ENCODE measurements around the gene FNIP2.
A peak's percentile ranks its signal among the peaks of the same experiment; 100 is the strongest.
"Not testable (repeated sequence)": the region's sequence is repeated elsewhere in the genome, so short reads cannot be mapped to it uniquely, and the experiment has no call there.

The FNIP2 gene

DNA sequence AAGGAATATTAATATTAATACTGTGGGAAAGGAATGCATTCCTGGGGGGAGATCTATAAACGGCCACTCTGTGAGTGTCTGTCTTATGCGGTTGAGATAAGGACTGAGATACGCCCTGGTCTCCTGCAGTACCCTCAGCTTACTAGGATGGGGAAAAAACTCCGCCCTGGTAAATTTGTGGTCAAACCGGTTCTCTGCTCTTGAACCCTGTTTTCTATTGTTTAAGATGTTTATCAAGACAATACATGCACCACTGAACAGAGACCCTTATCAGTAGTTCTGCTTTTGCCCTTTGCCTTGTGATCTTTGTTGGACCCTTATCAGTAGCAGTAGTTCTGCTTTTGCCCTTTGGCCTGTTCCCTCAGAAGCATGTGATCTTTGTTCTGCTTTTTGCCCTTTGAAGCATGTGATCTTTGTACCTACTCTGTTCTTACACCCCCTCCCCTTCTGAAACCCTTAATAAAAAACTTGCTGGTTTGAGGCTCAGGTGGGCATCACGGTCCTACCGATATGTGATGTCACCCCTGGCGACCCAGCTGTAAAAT, 151.7 kb downstream of the FNIP2 start:
- DNase-seq = not testable (repeated sequence)

DNA sequence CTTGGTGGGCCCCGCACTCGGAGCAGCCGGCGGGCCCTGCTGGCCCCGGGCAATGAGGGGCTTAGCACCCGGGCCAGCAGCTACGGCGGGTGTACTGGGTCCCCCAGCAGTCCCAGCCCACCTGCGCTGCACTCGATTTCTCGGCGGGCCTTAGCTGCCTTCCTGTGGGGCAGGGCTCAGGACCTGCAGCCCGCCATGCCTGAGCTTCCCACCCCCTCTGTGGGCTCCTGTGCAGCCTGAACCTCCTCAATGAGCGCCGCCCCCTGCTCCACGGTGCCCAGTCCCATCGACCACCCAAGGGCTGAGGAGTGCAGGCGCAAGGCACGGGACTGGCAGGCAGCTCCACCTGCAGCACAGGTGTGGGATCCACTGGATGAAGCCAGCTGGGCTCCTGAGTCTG, 158.9 kb downstream of the FNIP2 start:
- not testable (repeated sequence) for DNase-seq

DNA sequence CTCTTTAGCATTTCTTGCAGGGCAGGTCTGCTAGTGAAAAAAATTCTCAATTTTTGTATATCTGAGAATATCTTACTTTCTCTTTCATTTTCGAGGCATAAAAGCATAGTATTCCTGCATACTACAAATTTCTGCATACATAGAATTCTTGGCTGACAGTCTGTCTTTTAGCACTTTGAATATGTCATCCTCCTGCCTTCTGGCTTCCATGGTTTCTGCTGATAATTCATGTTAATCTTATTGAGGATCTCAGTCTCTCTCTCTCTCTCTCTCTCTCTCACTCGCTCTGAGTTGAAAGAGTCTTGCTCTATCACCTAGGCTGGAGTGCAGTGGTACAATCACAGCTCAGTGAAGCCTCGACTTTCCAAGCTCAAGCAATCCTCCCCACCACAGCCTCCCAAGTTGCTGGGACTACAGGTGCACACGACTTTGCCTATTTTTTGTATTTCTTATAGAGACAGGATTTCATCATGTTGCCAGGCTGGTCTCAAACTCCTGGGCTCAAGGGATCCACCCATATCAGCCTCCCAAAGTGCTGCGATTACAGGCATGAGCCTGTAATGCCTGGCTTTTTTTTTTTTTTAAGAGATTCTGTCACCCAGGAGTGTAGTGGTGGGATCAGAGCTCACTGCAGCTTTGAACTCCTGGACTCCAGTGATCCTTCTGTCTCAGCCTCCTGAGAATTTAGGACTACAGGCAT, 161.3 kb downstream of the FNIP2 start:
- peak in 1 of 5 donors; percentile 6 for DNase-seq

DNA sequence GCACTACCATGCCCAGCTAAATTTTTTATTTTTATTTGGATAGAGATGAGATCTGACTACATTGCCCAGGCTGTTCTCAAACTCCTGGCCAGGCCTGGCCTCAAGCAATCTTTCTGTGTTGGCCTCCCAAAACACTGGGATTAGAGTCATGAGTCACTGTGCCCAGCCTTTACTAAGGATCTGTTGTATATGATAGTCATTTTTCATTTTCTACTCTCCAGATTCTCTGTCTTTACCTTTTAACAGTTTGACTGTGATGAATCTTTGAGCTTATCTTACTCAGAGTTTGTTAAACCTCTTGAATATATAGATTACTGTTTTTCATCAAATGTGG, 161.8 kb downstream of the FNIP2 start:
- no peak for DNase-seq

DNA sequence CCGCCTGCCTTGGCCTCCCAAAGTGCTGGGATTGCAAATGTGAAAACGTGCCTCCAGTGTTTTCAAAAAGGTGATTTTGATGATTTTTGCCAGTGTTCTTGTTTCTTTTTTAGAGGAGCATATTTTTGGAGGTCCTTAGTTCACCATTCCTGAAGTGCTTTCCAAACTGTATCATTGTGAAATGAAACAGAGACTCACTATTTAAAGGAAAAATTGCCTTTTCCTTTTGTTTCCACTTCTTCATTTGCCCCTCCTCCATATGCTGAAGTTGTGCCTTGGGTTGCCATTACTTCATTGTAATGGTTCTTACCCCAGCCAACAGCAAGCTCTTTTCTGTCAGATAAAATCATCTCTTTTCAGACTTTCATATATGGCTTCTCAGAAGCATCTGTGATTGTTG, 164.4 kb downstream of the FNIP2 start:
- no peak for DNase-seq

DNA sequence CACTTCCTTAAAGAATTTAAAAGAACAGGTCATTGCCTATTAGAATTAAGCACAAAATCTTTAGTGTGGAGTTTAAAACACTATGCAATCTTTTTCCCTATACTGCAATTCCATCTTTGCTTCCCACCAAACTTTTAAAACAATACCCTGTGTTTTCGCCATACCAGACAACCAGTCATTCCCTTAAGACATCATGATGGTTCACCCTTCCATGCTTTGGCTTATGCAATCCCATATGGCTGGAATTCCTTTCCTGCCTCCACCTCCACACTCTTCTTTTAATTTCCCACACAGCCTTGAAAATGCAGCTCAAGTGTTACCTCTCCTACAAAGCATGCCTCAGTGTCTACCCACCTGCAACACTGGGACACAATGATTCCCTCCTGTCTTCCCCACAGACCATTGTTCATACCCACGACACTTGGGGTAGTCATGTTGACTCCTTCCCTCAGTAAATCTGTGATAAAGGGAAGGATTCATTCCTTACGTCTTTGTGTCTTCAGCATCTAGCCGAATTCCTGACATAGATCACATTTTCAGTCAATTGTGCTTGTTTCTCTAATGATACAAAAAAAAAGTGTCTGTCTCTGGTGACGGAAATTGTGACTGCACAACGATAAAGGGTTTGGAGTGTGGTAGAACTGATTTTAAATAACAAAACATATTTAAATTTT, 166.3 kb downstream of the FNIP2 start:
- DNase-seq = no peak

DNA sequence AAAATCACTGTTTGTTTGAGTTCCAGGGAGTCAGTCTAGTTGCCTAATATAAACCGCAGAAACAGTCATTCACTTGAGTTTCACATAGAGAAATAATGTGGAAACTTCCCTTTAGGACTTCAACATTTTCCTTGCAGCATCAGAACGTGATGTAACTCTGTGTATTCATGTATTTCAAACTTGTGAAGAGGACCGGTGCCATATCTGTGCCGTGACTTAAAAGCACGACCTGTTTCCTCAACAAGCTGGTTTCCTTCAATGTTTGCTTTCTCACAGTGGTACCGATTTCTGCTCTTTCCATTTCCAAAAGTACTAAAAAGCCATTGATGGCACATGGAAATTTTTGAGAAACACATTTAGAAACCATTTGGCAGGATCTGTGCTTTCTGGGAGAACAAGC, 167.4 kb downstream of the FNIP2 start:
- no peak for DNase-seq

DNA sequence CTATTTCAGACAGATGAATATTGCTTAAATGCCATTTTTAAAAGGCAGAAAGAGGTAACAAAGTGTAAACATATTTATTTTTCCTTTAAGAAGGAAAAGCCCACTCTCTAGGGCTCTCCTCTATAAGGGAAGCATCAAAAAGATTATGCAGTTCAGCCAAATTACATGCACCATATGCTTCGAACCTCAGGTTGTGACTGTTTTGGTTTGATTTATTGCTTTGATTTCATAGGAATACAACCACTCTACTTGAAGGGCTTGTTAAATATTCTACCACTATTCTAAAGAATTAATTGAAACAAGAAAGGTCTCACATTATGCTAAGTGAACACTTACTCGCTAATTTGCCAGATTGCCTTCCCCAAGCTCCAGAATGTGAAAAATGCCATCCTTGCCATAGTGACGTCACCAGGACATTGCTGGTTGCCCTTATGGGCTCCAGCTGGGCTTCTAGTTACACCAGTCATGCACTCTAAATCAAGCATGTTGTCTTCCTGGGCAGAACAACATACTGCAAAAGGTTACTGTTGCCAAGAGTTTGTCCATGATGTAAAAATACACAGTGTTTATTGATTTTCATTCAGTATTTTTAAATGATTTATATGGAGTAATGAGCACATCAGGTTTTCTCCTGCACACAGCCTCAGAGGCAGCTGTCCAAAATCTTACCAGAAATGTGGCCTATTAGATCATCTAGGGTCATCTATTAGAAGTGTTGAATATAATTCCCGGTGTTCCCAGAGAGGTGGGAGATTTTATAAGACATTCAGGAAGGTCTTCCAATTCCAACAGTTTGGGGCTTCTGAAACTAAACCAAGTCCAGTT, 169.6 kb downstream of the FNIP2 start:
- no peak for DNase-seq

DNA sequence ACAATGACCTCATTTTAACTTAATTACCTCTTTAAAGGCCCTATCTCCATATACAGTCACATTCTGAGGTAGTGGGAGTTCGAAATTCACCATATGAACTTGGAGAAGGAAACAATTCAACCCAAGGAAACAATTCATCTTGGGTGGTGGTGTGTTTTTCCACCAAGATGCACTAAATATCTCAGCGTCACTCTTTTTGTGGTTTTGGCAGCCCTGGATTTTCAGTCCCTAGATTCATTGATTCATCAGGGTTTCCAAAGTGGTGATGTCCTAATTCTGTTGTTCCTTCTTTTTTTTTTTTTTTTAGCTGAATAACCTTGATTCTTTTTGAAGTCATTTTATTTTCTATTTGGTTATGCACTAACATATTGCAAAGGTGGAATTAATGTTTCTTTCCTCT, 171.4 kb downstream of the FNIP2 start:
- DNase-seq = no peak

DNA sequence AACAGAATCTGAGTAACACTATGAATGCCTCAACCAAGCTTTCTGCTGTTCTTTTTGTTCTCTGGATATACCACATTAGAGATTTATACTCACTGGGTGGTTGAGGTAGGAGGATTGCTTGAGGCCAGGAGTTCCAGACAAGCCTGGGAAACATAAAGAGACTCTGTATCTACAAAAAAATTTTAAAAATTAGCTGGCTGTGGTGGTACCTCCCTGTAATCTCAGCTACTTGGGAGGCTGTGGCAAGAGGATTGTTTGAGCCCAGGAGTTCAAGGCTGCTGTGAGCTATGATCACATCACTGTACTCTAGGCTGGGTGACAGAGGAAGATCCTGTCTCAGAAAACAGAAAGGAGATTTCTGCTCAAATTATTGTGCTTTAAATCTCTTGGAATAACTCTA, 172.5 kb downstream of the FNIP2 start:
- DNase-seq = no peak

DNA sequence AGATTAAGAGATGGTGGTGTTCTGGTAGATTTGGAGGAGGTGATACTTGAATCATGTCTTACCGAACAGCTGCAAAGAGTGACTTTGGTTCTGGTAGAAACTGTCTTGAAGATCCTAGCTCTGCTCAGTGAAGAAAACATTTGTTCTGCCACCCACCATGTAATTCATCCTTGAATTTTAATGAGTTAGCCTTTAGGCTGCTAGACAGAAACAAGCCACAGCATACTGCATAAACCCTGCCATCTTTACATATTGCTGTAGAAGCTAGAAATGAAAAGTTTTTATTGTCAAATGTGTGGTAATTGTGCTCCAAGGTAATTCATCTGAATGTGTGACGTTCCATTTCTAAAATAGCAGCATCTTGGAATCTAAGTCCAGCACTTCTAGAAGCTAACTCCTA, 173.1 kb downstream of the FNIP2 start:
- no peak for DNase-seq

DNA sequence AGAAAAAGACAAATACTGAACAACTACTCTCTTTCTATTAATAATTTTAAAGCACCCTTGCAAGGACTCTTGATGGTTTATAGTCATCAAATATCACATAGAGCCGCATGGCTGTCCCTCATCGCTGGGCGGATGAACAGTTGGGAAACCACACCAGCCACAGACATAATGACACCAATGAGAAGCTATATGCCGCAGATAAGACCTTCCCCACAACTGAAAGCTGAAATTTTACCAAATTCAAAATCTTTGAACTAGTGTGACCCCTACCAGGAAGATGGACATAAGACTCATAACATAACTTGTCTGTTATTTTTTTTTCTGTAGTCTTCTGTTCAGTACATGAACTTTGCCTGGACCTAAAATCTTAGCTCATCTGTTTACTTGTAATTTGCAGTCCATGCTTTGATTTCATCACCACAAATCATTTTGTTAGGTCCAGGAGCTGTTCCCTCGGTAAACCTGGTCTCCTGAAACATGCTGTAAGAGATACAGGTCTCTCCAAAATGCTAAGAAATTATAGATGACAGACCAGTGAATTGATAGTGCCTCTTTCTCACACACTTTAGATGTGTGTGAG, 176.8 kb downstream of the FNIP2 start:
- DNase-seq = no peak

DNA sequence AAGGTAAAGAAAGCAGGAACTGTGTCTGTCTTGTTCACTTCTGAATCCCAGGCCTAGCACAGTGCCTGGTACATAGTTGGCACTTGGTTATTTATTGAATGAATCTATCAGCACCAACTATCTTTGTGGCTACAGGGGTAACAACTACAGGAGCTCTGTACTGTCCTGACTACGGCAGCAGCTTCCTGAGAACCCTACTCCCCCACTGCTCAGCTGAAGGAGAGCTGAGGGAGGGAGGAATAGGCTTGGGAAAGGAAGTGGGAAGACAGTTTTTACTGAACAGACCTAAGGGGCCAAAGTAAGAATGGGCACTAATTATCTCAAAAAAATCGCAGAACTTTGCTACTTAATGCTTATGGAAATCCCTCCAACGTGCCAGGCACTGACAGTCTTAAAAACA, 178.0 kb downstream of the FNIP2 start:
- DNase-seq = no peak

DNA sequence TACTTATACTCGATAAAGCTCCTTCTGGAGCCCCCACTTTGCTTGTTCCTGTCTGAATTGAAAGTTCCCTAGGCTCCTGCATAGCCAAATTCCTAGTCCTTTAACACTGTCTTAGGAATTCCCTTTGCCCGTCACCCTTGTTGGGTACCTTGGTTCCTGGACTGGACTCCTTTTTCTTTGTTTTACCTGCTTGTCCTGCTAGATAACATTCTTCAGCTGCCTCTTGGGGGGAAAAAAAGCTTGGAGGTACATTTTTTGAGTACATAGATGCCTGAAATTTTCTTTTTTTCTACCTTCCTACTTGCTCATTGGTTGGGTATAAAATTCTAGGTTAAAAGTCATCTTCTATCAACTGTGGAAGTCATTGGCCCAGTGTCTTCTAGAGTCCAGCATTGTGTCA, 179.2 kb downstream of the FNIP2 start:
- DNase-seq = no peak

DNA sequence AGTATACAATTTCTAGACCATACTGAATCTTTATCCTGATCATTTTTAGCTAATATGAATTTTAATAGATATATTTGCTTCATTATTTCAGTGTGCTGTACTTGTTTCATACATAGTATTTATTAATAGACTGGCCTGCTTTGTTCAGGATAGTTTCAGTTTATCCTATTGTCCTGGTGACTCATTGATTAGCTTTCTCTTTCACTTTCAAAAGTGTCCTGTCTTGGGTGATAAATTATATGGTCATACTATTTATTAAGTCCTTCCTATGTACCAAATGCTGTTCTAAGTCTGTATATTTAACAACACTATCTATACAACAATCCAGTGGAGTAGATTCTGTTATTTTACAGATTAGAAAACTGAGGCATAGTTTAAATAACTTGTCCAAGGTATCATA, 180.3 kb downstream of the FNIP2 start:
- DNase-seq = no peak

DNA sequence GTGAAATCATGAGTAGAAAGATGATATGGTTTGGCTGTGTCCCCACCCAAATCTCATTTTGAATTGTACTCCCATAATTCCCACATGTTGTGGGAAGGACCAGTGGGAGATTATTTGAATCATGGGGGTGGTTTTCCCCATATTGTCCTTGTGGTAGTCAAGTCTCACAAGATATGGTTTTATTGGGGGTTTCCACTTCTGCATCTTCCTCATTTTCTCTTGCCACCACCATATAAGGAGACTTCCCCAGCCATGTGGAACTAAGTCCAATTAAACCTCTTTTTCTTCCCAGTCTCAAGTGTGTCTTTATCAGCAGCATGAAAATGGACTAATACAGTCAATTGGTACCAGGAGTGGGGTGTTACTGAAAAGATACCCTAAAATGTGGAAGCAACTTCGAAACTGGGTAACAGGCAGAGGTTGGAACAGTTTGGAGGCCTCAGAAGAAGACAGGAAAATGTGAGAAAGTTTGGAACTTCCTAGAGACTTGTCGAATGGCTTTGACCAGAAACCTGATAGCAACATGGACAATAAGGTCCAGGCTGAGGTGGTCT, 183.5 kb downstream of the FNIP2 start:
- DNase-seq = not testable (repeated sequence)

DNA sequence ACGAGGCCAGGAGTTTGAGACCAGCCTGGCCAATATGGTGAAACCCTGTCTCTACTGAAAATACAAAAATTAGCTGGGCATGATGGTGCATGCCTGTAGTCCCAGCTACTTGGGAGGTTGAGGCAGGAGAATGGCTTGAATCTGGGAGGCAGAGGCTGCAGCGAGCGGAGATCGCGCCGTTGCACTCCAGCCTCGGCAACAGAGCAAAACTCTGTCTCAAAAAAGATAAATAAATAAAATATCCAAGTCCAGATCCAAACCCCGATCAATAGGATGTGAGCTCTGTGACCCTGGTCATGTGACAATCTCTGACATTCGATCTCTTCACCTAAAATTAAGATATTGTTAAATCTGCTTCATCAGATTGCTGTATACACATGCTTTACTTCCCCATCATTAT, 187.5 kb downstream of the FNIP2 start:
- not testable (repeated sequence) for DNase-seq

DNA sequence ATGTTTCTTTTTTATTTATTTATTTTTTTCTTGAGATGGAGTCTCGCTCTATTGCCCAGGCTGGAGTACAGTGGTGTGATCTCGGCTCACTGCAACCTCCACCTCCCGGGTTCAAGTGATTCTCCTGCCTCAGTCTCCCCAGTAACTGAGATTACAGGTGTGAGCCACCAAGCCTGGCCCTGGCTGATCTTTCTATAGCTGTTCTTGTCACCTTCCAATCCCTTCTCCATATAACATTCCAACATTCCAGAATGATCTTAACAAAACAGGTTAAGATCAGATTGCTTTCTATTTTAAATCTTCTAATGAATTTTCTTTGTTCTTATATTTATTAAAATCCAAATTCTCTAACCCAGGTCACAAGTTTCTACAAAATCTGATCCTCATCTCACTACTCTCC, 188.1 kb downstream of the FNIP2 start:
- DNase-seq = not testable (repeated sequence)

All from T-helper 1 cell (primary cell).